Peyer's patch (tissue), 4 donors: ENCODE measurements around the gene BAHD1.

Source experiments
- CTCF ChIP-seq, 6 experiments: fragments of 450-650 bp in 4 of 6; fragments of 200-600 bp in 2 of 6; sonication (generic) in 1 of 6; IDR thresholded peaks; one replicate each; pipeline ENCODE4 v1.5.1; 2017 to 2019; ENCODE audit warnings: antibody characterized with exemption in 6 of 6, mild to moderate bottlenecking in 3 of 6, moderate library complexity in 1 of 6
- POLR2A ChIP-seq, 2 donors: fragments of 450-650 bp; IDR thresholded peaks; one replicate each; pipeline ENCODE4 v1.5.1; 2017; ENCODE audit warnings: antibody characterized with exemption in 2 of 2, mild to moderate bottlenecking in 2 of 2, moderate library complexity in 2 of 2

GRCh38 chr15:40448354-40448753 lies 7.6 kb downstream of the BAHD1 start:
- TF ChIP-seq CTCF (IDR thresholded peaks at IDR 0.05) (no peak), POLR2A (IDR thresholded peaks at IDR 0.05) (no peak)
